NT2/D1 (cell line): ENCODE results near the gene METTL24.

Experiments used
- DNase-seq: peaks from one replicate; pipeline ENCODE4 v3.0.0-alpha.2; 2011; ENCODE audit warnings: low read depth, low spot score
- H3K27me3 ChIP-seq: 2 replicates; pipeline ENCODE4 v1.6.0; 2011; ENCODE audit warnings: mild to moderate bottlenecking; ENCODE audit not compliant: insufficient read length, insufficient read depth
- H3K36me3 ChIP-seq: 2 replicates; pipeline ENCODE4 v1.6.1; 2011; ENCODE audit warnings: mild to moderate bottlenecking, low read length, mixed read lengths; ENCODE audit not compliant: insufficient read depth, insufficient read length
- H3K4me1 ChIP-seq: 2 replicates; pipeline ENCODE4 v1.5.1; 2011; ENCODE audit not compliant: insufficient read depth, insufficient read length
- H3K4me3 ChIP-seq: 2 replicates; pipeline ENCODE4 v1.5.1; 2011; ENCODE audit warnings: low read depth; ENCODE audit not compliant: insufficient read length
- H3K9ac ChIP-seq: 2 replicates; pipeline ENCODE4 v1.6.0; 2011; ENCODE audit warnings: low read depth; ENCODE audit not compliant: insufficient read length
- H3K9me3 ChIP-seq: 2 replicates; pipeline ENCODE4 v1.5.1; 2011; ENCODE audit warnings: mild to moderate bottlenecking, low read length; ENCODE audit not compliant: insufficient read depth
- SUZ12 ChIP-seq: IDR thresholded peaks from 2 replicates; pipeline ENCODE4 v1.6.1; 2011; ENCODE audit not compliant: insufficient read length, insufficient read depth; ENCODE audit errors: extremely low read depth
- YY1 ChIP-seq: IDR thresholded peaks from 2 replicates; pipeline ENCODE4 v1.6.1; 2011; ENCODE audit not compliant: insufficient read length, insufficient read depth
- ZNF274 ChIP-seq: IDR thresholded peaks from 2 replicates; pipeline ENCODE4 v1.6.1; 2011; ENCODE audit warnings: mild to moderate bottlenecking, low read depth, low read length

Gene METTL24

GRCh38 chr6:110271732-110272022, 86.5 kb downstream of the METTL24 start:
- H3K27me3 ChIP-seq = no peaks in the 10 kb centered on the region
- H3K36me3 ChIP-seq = no peaks in the 10 kb centered on the region
- no peaks in the 10 kb centered on the region for H3K9me3 ChIP-seq
- TF ChIP-seq ZNF274 (no peak), YY1 (no peak), SUZ12 (no peak)
- no peak overlapping the region for H3K9ac ChIP-seq
- no peak for DNase-seq
- H3K4me1 ChIP-seq = no peaks in the 10 kb centered on the region
- H3K4me3 ChIP-seq = no peak overlapping the region

GRCh38 chr6:110270165-110270564, 88.0 kb downstream of the METTL24 start:
- Histone ChIP-seq H3K4me3 (no peak overlapping the region), H3K9me3 (no peaks in the 10 kb centered on the region), H3K27me3 (no peaks in the 10 kb centered on the region), H3K9ac (no peak overlapping the region), H3K36me3 (no peaks in the 10 kb centered on the region), H3K4me1 (no peaks in the 10 kb centered on the region)
- TF ChIP-seq SUZ12 = no peak
- TF ChIP-seq ZNF274 = no peak
- no peak for TF ChIP-seq YY1
- peak; percentile 59 for DNase-seq

GRCh38 chr6:110269623-110270022, 88.5 kb downstream of the METTL24 start:
- H3K36me3 ChIP-seq = no peaks in the 10 kb centered on the region
- TF ChIP-seq SUZ12 = no peak
- no peak for TF ChIP-seq YY1
- no peaks in the 10 kb centered on the region for H3K9me3 ChIP-seq
- no peaks in the 10 kb centered on the region for H3K4me1 ChIP-seq
- no peaks in the 10 kb centered on the region for H3K27me3 ChIP-seq
- no peak overlapping the region for H3K9ac ChIP-seq
- H3K4me3 ChIP-seq = no peak overlapping the region
- DNase-seq = no peak

- no peak for DNase-seq
- H3K9me3 ChIP-seq = no peaks in the 10 kb centered on the region
- no peaks in the 10 kb centered on the region for H3K4me1 ChIP-seq
- H3K27me3 ChIP-seq = no peaks in the 10 kb centered on the region
- TF ChIP-seq YY1 = no peak
- no peak for TF ChIP-seq ZNF274
- no peak for TF ChIP-seq SUZ12
- H3K9ac ChIP-seq = no peak overlapping the region
- H3K4me3 ChIP-seq = no peak overlapping the region
- no peaks in the 10 kb centered on the region for H3K36me3 ChIP-seq
Measured at GRCh38 chr6:110266996-110267395, 91.2 kb downstream of the METTL24 start.

GRCh38 chr6:110265273-110265672, 92.9 kb downstream of the METTL24 start:
- H3K9me3 ChIP-seq = no peaks in the 10 kb centered on the region
- no peaks in the 10 kb centered on the region for H3K4me1 ChIP-seq
- no peak overlapping the region for H3K4me3 ChIP-seq
- H3K36me3 ChIP-seq = no peaks in the 10 kb centered on the region
- TF ChIP-seq SUZ12 (no peak), ZNF274 (no peak), YY1 (no peak)
- no peaks in the 10 kb centered on the region for H3K27me3 ChIP-seq
- no peak for DNase-seq
- no peak overlapping the region for H3K9ac ChIP-seq

GRCh38 chr6:110256366-110256765, 101.8 kb downstream of the METTL24 start:
- H3K36me3 ChIP-seq = no peaks in the 10 kb centered on the region

GRCh38 chr6:110255211-110255750, 102.9 kb downstream of the METTL24 start:
- TF ChIP-seq ZNF274 (no peak), YY1 (no peak), SUZ12 (no peak)
- Histone ChIP-seq H3K27me3 (no peaks in the 10 kb centered on the region), H3K36me3 (no peaks in the 10 kb centered on the region), H3K9ac (no peak overlapping the region), H3K4me1 (no peaks in the 10 kb centered on the region), H3K9me3 (no peaks in the 10 kb centered on the region; the same call in 1 of the 2 replicates), H3K4me3 (no peak overlapping the region)
- no peak for DNase-seq

More at GRCh38 chr6:110256366-110256765, 101.8 kb downstream of the METTL24 start:
- no peaks in the 10 kb centered on the region; the same call in 1 of the 2 replicates for H3K9me3 ChIP-seq
- no peak overlapping the region for H3K9ac ChIP-seq
- H3K27me3 ChIP-seq = no peaks in the 10 kb centered on the region
- no peaks in the 10 kb centered on the region for H3K4me1 ChIP-seq
- DNase-seq = no peak
- H3K4me3 ChIP-seq = no peak overlapping the region
- TF ChIP-seq YY1 (no peak), ZNF274 (no peak), SUZ12 (no peak)

- TF ChIP-seq YY1 = no peak
- TF ChIP-seq ZNF274 = no peak
- TF ChIP-seq SUZ12 = no peak
- DNase-seq = no peak
- H3K4me1 ChIP-seq = no peaks in the 10 kb centered on the region
Measured at GRCh38 chr6:110250838-110251237, 107.3 kb downstream of the METTL24 start.

More at GRCh38 chr6:110250838-110251237, 107.3 kb downstream of the METTL24 start:
- Histone ChIP-seq H3K4me3 (no peak overlapping the region), H3K9ac (no peak overlapping the region), H3K27me3 (no peaks in the 10 kb centered on the region), H3K9me3 (no peaks in the 10 kb centered on the region), H3K36me3 (no peaks in the 10 kb centered on the region)
